B cell (primary cell): ENCODE measurements around the gene ANKFN1. TPM values are rescaled to one million over a fixed set of nuclear protein-coding genes. Genes with fewer than 3 reads are reported as not detected.

Experiments
- ATAC-seq: fragments of 200-7000 bp; cut with Tn5 transposase; one replicate; pipeline ENCODE4 v1.10.0; 2021; ENCODE audit warnings: low read depth, mild to moderate bottlenecking, moderate number of reproducible peaks, moderate library complexity
- CTCF ChIA-PET: fragments of 350-600 bp; sonication (Branson Sonifier 250); formaldehyde crosslinking; loops from one replicate; lab custom pipeline; 2021; ENCODE audit warnings: antibody characterized with exemption, inconsistent platforms; lab: Charles Lee
- POLR2A ChIA-PET: fragments of 350-600 bp; sonication (Branson Sonifier 250); formaldehyde crosslinking; loops from one replicate; lab custom pipeline; 2021; ENCODE audit warnings: antibody characterized with exemption; lab: Charles Lee
- DNase-seq: peaks from one replicate; pipeline ENCODE4 v3.0.0; 2013
- H2AFZ ChIP-seq: 2 replicates; pipeline ENCODE4 v1.6.1; 2012; ENCODE audit warnings: mild to moderate bottlenecking, low read depth, low read length; ENCODE audit not compliant: insufficient read depth, poor library complexity, severe bottlenecking
- H3K27ac ChIP-seq, 2 donors: 1 replicate in 1 of 2; 2 replicates in 1 of 2; pipeline ENCODE4 v1.5.1; 2012 to 2013; ENCODE audit warnings: low read length in 2 of 2, mild to moderate bottlenecking in 2 of 2, moderate library complexity in 1 of 2
- H3K27me3 ChIP-seq, 4 experiments: fragments of 200-600 bp in 1 of 4; sonication (generic) in 1 of 4; replicated peaks in 1 of 4; 1 replicate in 2 of 4; 2 replicates in 2 of 4; pipeline versions ENCODE4 v1.6.1 to v1.7.0; 2013 to 2016; ENCODE audit warnings: low read length in 3 of 4, mild to moderate bottlenecking in 2 of 4, mixed read lengths in 1 of 4, moderate library complexity in 1 of 4; ENCODE audit not compliant: insufficient read depth in 4 of 4, control insufficient read depth in 3 of 4; ENCODE audit errors: control extremely low read depth in 1 of 4
- H3K36me3 ChIP-seq, 2 experiments: replicated peaks in 1 of 2; 1 replicate in 1 of 2; 2 replicates in 1 of 2; pipeline versions ENCODE4 v1.6.1 to v1.7.1; 2013; ENCODE audit warnings: low read length in 1 of 2; ENCODE audit not compliant: insufficient read depth in 2 of 2, control insufficient read depth in 1 of 2; ENCODE audit errors: control extremely low read depth in 1 of 2, extremely low read depth in 1 of 2
- H3K4me1 ChIP-seq, 2 donors: fragments of 200-600 bp in 1 of 2; sonication (generic) in 1 of 2; 1 replicate in 1 of 2; 2 replicates in 1 of 2; pipeline versions ENCODE4 v1.5.1 to v1.6.1; 2013 to 2017; ENCODE audit warnings: low read length in 2 of 2; ENCODE audit not compliant: control insufficient read depth in 2 of 2, insufficient read depth in 2 of 2
- H3K4me2 ChIP-seq: replicated peaks from 2 replicates; pipeline ENCODE3; 2012; ENCODE audit warnings: mild to moderate bottlenecking, low read depth, low read length; ENCODE audit not compliant: poor library complexity, severe bottlenecking
- H3K4me3 ChIP-seq, 5 experiments: fragments of 200-600 bp in 1 of 5; sonication (generic) in 1 of 5; 1 replicate in 3 of 5; 2 replicates in 2 of 5; pipeline versions ENCODE4 v1.5.1 to v1.7.0; 2011 to 2016; ENCODE audit warnings: low read length in 4 of 5, mild to moderate bottlenecking in 4 of 5, low read depth in 2 of 5, control low read depth in 1 of 5, moderate library complexity in 1 of 5; ENCODE audit not compliant: insufficient read depth in 1 of 5; ENCODE audit errors: control extremely low read depth in 1 of 5, extremely low read depth in 1 of 5
- H3K79me2 ChIP-seq: fragments of 200-600 bp; sonication (generic); one replicate; pipeline ENCODE4 v1.6.0; 2016; ENCODE audit warnings: low read length; ENCODE audit not compliant: control insufficient read depth, insufficient read depth
- H3K9ac ChIP-seq: fragments of 200-600 bp; sonication (generic); 2 replicates; pipeline ENCODE4 v1.6.1; 2017; ENCODE audit warnings: mild to moderate bottlenecking, low read length, moderate library complexity
- H3K9me3 ChIP-seq, 3 donors: one replicate each; pipeline versions ENCODE4 v1.6.1 to v1.7.1; 2013; ENCODE audit warnings: low read length in 2 of 3; ENCODE audit not compliant: control insufficient read depth in 2 of 3, insufficient read depth in 1 of 3; ENCODE audit errors: control extremely low read depth in 1 of 3
- H4K20me1 ChIP-seq: 2 replicates; pipeline ENCODE4 v1.6.0; 2012; ENCODE audit warnings: mild to moderate bottlenecking, low read length; ENCODE audit not compliant: insufficient read depth, control insufficient read depth, poor library complexity, severe bottlenecking
- H3K27ac Mint-ChIP-seq: one replicate; pipeline ENCODE4 v1.8.0; 2021; ENCODE audit warnings: mixed read lengths
- H3K27me3 Mint-ChIP-seq: one replicate; pipeline ENCODE4 v1.8.0; 2021; ENCODE audit warnings: mixed read lengths
- H3K4me1 Mint-ChIP-seq: one replicate; pipeline ENCODE4 v1.8.0; 2021; ENCODE audit warnings: mixed read lengths
- H3K4me3 Mint-ChIP-seq: one replicate; pipeline ENCODE4 v1.8.0; 2021; ENCODE audit warnings: mixed read lengths
- H3K9me3 Mint-ChIP-seq: one replicate; pipeline ENCODE4 v1.8.0; 2022; ENCODE audit warnings: mixed read lengths; ENCODE audit not compliant: insufficient read depth
- EZH2 ChIP-seq: IDR thresholded peaks from 2 replicates; pipeline ENCODE4 v1.6.1; 2012; ENCODE audit warnings: borderline replicate concordance, low read depth, mild to moderate bottlenecking, moderate library complexity, low read length; ENCODE audit not compliant: insufficient read depth, poor library complexity, severe bottlenecking
- WGBS: methylation state at CpG from one replicate; pipeline ENCODE4 v1.1.5; 2013; ENCODE audit warnings: missing lambda C conversion rate; ENCODE audit not compliant: insufficient coverage; 5-methylcytosine and 5-hydroxymethylcytosine counted together
- intact Hi-C: fragments of 100-400 bp; cut with micrococcal nuclease; formaldehyde crosslinking; loops from one replicate; pipeline ENCODE4 v1.10.0; 2022
- polyA plus RNA-seq: library from polyadenylated mRNA; depleted of rRNA; stranded (reverse); fragments of >200 nt; gene quantifications from 2 replicates; pipeline ENCODE4 v1.2.3, GENCODE V29; 2012
- total RNA-seq, 2 donors: library from RNA; stranded (reverse); fragments of 120-200 nt in 1 of 2; gene quantifications; 1 replicate in 1 of 2; 2 replicates in 1 of 2; pipeline versions ENCODE4 v1.2.3 to v1.2.4, GENCODE V29; 2013 to 2022
- TF ChIP-seq, protein P1 (sequence below): fragments of 200-600 bp; IDR thresholded peaks from one replicate; pipeline ENCODE4 v1.8.0; 2022; ENCODE audit warnings: antibody characterized with exemption, mild to moderate bottlenecking

The ANKFN1 gene
- total and polyA plus RNA-seq, 2 donors (not counting 1 experiment from before 2014, with no cell fraction given), result not detected

DNA sequence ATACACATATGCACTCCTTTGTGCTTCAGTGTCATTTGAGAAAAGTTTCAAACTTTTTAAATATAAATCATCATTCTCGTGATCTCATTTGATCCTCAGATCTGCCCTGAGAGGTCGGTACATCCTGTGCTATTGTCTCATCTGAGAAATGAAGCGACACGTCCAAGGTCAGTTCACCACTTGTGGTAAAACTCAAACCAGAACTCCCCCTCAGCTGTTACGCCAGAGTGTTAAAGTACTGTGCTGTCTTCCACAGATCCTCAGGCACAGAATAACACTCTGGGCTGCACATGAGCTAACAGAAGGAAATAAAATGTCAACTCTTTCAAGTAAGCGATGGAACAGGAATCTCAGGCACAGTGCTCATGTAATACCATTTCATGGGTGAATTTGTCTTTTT, 31.4 kb downstream of the ANKFN1 start:
- Mint-ChIP-seq H3K4me3 (no peak overlapping the region), H3K9me3 (no peaks in the 10 kb centered on the region), H3K27ac (no peak overlapping the region), H3K4me1 (no peaks in the 10 kb centered on the region), H3K27me3 (no peaks in the 10 kb centered on the region)
- Histone ChIP-seq H3K9ac (no peak overlapping the region), H3K4me1 (no peaks in the 10 kb centered on the region), H3K4me2 (no peak overlapping the region), H3K9me3 (no peaks in the 10 kb centered on the region), H2AFZ (no peak overlapping the region), H3K27ac (no peak overlapping the region), H3K79me2 (no peaks in the 10 kb centered on the region), H3K27me3 (peaks cover 0 to 2% (median 0%) of the 10 kb centered on the region in 4 experiments), H4K20me1 (no peaks in the 10 kb centered on the region), H3K36me3 (no peaks in the 10 kb centered on the region), H3K4me3 (no peak overlapping the region)
- TF ChIP-seq, protein P1, sequence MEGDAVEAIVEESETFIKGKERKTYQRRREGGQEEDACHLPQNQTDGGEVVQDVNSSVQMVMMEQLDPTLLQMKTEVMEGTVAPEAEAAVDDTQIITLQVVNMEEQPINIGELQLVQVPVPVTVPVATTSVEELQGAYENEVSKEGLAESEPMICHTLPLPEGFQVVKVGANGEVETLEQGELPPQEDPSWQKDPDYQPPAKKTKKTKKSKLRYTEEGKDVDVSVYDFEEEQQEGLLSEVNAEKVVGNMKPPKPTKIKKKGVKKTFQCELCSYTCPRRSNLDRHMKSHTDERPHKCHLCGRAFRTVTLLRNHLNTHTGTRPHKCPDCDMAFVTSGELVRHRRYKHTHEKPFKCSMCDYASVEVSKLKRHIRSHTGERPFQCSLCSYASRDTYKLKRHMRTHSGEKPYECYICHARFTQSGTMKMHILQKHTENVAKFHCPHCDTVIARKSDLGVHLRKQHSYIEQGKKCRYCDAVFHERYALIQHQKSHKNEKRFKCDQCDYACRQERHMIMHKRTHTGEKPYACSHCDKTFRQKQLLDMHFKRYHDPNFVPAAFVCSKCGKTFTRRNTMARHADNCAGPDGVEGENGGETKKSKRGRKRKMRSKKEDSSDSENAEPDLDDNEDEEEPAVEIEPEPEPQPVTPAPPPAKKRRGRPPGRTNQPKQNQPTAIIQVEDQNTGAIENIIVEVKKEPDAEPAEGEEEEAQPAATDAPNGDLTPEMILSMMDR, result no peak
- no peak for TF ChIP-seq EZH2
- ATAC-seq (no peak), DNase-seq (no peak)
- POLR2A ChIA-PET, result no interaction called here
- 93% methylated on average over 5 of the region's 6 CpGs for WGBS
- CTCF ChIA-PET, result no interaction called here
- intact Hi-C loops, result no loop called here

DNA sequence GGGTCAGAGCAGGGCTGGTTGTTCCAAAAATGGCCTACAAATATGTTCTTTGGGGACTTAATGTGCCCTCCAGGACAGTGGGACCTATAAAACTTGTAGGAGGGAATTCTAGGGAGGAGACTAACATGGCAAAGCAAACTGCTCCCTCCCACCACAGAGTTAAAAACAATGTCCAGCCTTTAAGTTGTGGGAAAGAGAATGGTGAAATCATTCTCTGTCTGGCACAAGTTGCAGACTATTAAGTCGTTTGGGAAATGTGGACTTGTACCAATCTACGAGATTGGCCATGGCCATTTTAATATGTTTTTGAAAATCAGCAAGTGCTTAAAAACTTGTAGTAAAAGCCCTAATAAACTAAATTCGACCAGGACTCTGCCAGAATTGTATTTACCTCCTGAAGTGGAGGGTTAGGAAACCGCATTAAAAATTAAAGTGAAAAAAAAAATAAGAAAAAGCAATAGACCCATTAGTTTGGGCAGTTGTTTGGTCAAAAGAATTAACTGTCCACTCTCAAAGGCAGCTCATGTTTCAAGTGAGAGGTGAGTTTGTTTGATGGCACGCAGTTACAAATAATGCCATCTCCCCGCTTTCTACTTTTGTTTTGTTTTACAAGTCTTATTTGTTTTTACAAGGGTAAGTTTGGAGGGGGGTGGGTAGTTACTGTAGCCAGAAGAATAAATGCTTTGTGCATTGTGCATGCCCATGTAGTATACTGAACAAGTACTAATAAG, 32.4 kb downstream of the ANKFN1 start:
- Histone ChIP-seq H3K27ac (no peak overlapping the region), H3K27me3 (peaks cover 0 to 2% (median 0%) of the 10 kb centered on the region in 4 experiments), H3K4me3 (no peak overlapping the region), H4K20me1 (no peaks in the 10 kb centered on the region), H3K4me1 (no peaks in the 10 kb centered on the region), H3K9me3 (no peaks in the 10 kb centered on the region), H3K9ac (no peak overlapping the region), H3K36me3 (no peaks in the 10 kb centered on the region), H2AFZ (no peak overlapping the region), H3K79me2 (no peaks in the 10 kb centered on the region), H3K4me2 (no peak overlapping the region)
- ChIA-PET POLR2A (no interaction called here), CTCF (no interaction called here)
- Mint-ChIP-seq H3K27me3 (no peaks in the 10 kb centered on the region), H3K4me3 (no peak overlapping the region), H3K9me3 (no peaks in the 10 kb centered on the region), H3K27ac (no peak overlapping the region), H3K4me1 (no peaks in the 10 kb centered on the region)
- TF ChIP-seq, protein P1, result no peak
- no peak for TF ChIP-seq EZH2
- no CpG with 5 or more reads among the region's 6 CpGs for WGBS
- ATAC-seq (no peak), DNase-seq (no peak)
- intact Hi-C loops, result no loop called here
